GM19025 (cell line): Measurements from ENCODE around the gene GCM1.
"Not testable (repeated sequence)": the region's sequence is repeated elsewhere in the genome, so short reads cannot be mapped to it uniquely, and the experiment has no call there.

Source experiments
- ATAC-seq: cut with Tn5 transposase; IDR thresholded peaks from one replicate; pipeline ENCODE4 v1.9.1; 2021; ENCODE audit warnings: mild to moderate bottlenecking, low read depth, moderate library complexity; ENCODE audit not compliant: unreplicated experiment

GCM1 gene

GRCh38 chr6:53148684-53149083 is at the start of gene GCM1:
TSS of gene GCM1 (minus strand) at chr6:53148841. CDS start at chr6:53145632, 3,209 bp downstream.
- no peak for ATAC-seq

- ATAC-seq, result no peak
Measured at GRCh38 chr6:53197553-53197952, 48.9 kb upstream of the GCM1 start.

- no peak for ATAC-seq
Measured at GRCh38 chr6:53195048-53195447, 46.4 kb upstream of the GCM1 start.

- ATAC-seq, result no peak
Measured at GRCh38 chr6:53192682-53193188, 44.1 kb upstream of the GCM1 start.

- no peak for ATAC-seq
Measured at GRCh38 chr6:53189554-53189953, 40.9 kb upstream of the GCM1 start.

- no peak for ATAC-seq
Measured at GRCh38 chr6:53188833-53189232, 40.2 kb upstream of the GCM1 start.

- no peak for ATAC-seq
Measured at GRCh38 chr6:53180678-53181077, 32.0 kb upstream of the GCM1 start.

- no peak for ATAC-seq
Measured at GRCh38 chr6:53179961-53180651, 31.5 kb upstream of the GCM1 start.

- no peak for ATAC-seq
Measured at GRCh38 chr6:53178837-53179432, 30.3 kb upstream of the GCM1 start.

- ATAC-seq, result no peak
Measured at GRCh38 chr6:53175027-53175426, 26.4 kb upstream of the GCM1 start.

GRCh38 chr6:53172468-53172803 is 23.8 kb upstream of the GCM1 start:
- ATAC-seq, result no peak

GRCh38 chr6:53171605-53172467 is 23.2 kb upstream of the GCM1 start:
- peak; percentile 82 for ATAC-seq

- ATAC-seq, result no peak
Measured at GRCh38 chr6:53168516-53169267, 20.1 kb upstream of the GCM1 start.

- no peak for ATAC-seq
Measured at GRCh38 chr6:53165293-53165692, 16.7 kb upstream of the GCM1 start.

- no peak for ATAC-seq
Measured at GRCh38 chr6:53162606-53163005, 14.0 kb upstream of the GCM1 start.

- no peak for ATAC-seq
Measured at GRCh38 chr6:53161481-53162009, 12.9 kb upstream of the GCM1 start.

- ATAC-seq, result no peak
Measured at GRCh38 chr6:53159558-53159957, 10.9 kb upstream of the GCM1 start.

- ATAC-seq, result not testable (repeated sequence)
Measured at GRCh38 chr6:53158076-53158475, 9.4 kb upstream of the GCM1 start.

- ATAC-seq, result not testable (repeated sequence)
Measured at GRCh38 chr6:53155279-53155678, 6.6 kb upstream of the GCM1 start.

- ATAC-seq, result no peak
Measured at GRCh38 chr6:53154794-53155193, 6.2 kb upstream of the GCM1 start.
